Measurements from ENCODE around the gene HAPLN3.

GRCh38 chr15:88841236-88841635 lies 54.1 kb downstream of the HAPLN3 start:
- TF ChIP-seq CTCF (IDR thresholded peaks at IDR 0.05; ENCODE audit: insufficient read depth, low read length) (no peak), REST (IDR thresholded peaks at IDR 0.05; ENCODE audit: insufficient replicate concordance, low read depth) (no peak), GABPA (IDR thresholded peaks at IDR 0.05; ENCODE audit: low read depth) (no peak), POLR2AphosphoS5 (IDR thresholded peaks at IDR 0.05; ENCODE audit: low read depth) (no peak)
